Astrocyte (in vitro differentiated cells and primary cell): ENCODE measurements around the gene NXPH3. TPM values are rescaled to one million over a fixed set of nuclear protein-coding genes. Genes with fewer than 3 reads are reported as not detected.

Source experiments
- DNase-seq: peaks from one replicate; pipeline ENCODE4 v3.0.0-alpha.2; 2010; ENCODE audit warnings: low read depth
- FAIRE-seq: peaks from 2 replicates; lab custom pipeline; 2011; peaks lifted over from hg19 to GRCh38; lab: Jason Lieb, UNC
- H2AFZ ChIP-seq: 2 replicates; pipeline ENCODE4 v1.6.0; 2012; ENCODE audit warnings: low read depth, low read length, inconsistent platforms
- H3K27ac ChIP-seq: 2 replicates; pipeline ENCODE4 v1.5.1; 2011; ENCODE audit warnings: low read depth, low read length, inconsistent platforms
- H3K27me3 ChIP-seq: 2 replicates; pipeline ENCODE4 v1.6.0; 2011; ENCODE audit warnings: low read length, inconsistent platforms; ENCODE audit not compliant: insufficient read depth
- H3K36me3 ChIP-seq: 2 replicates; pipeline ENCODE4 v1.5.1; 2011; ENCODE audit warnings: low read length, inconsistent platforms; ENCODE audit not compliant: insufficient read depth
- H3K4me1 ChIP-seq: 2 replicates; pipeline ENCODE4 v1.5.1; 2011; ENCODE audit warnings: low read length, inconsistent platforms; ENCODE audit not compliant: insufficient read depth
- H3K4me2 ChIP-seq: 2 replicates; pipeline ENCODE4 v1.6.0; 2012; ENCODE audit warnings: low read length, inconsistent platforms
- H3K4me3 ChIP-seq: 2 replicates; pipeline ENCODE4 v1.5.1; 2011; ENCODE audit warnings: low read depth, mild to moderate bottlenecking, low read length, inconsistent platforms; ENCODE audit not compliant: insufficient read depth
- H3K79me2 ChIP-seq: 2 replicates; pipeline ENCODE4 v1.6.0; 2012; ENCODE audit warnings: mild to moderate bottlenecking, low read length, inconsistent platforms; ENCODE audit not compliant: insufficient read depth
- H3K9ac ChIP-seq: 2 replicates; pipeline ENCODE4 v1.6.0; 2012; ENCODE audit warnings: mild to moderate bottlenecking, low read length, inconsistent platforms
- H3K9me3 ChIP-seq: 2 replicates; pipeline ENCODE4 v1.5.1; 2012; ENCODE audit warnings: low read depth, mild to moderate bottlenecking, low read length, inconsistent platforms; ENCODE audit not compliant: insufficient read depth
- H4K20me1 ChIP-seq: 2 replicates; pipeline ENCODE4 v1.6.0; 2012; ENCODE audit warnings: low read length, inconsistent platforms; ENCODE audit not compliant: insufficient read depth
- H3K27ac Mint-ChIP-seq: one replicate; pipeline ENCODE4 v1.8.0; 2021; ENCODE audit warnings: mild to moderate bottlenecking, mixed read lengths; ENCODE audit not compliant: unreplicated experiment
- H3K27me3 Mint-ChIP-seq: one replicate; pipeline ENCODE4 v1.8.0; 2021; ENCODE audit warnings: low read depth, mixed read lengths; ENCODE audit not compliant: unreplicated experiment
- H3K36me3 Mint-ChIP-seq: one replicate; pipeline ENCODE4 v1.8.0; 2021; ENCODE audit warnings: low read depth, mixed read lengths; ENCODE audit not compliant: unreplicated experiment
- H3K4me1 Mint-ChIP-seq: one replicate; pipeline ENCODE4 v1.8.0; 2021; ENCODE audit warnings: low read depth, mixed read lengths; ENCODE audit not compliant: unreplicated experiment
- H3K4me3 Mint-ChIP-seq: one replicate; pipeline ENCODE4 v1.8.0; 2021; ENCODE audit warnings: mild to moderate bottlenecking, moderate library complexity, mixed read lengths; ENCODE audit not compliant: unreplicated experiment
- H3K9me3 Mint-ChIP-seq: one replicate; pipeline ENCODE4 v1.8.0; 2021; ENCODE audit warnings: mild to moderate bottlenecking, mixed read lengths; ENCODE audit not compliant: unreplicated experiment
- CTCF ChIP-seq: IDR thresholded peaks from 2 replicates; pipeline ENCODE4 v1.5.1; 2011; ENCODE audit warnings: low read depth, mild to moderate bottlenecking, inconsistent platforms, low read length, moderate library complexity; ENCODE audit not compliant: insufficient read depth
- EZH2 ChIP-seq: IDR thresholded peaks from 2 replicates; pipeline ENCODE4 v1.6.1; 2012; ENCODE audit warnings: mild to moderate bottlenecking, low read length, inconsistent platforms; ENCODE audit not compliant: insufficient read depth
- total RNA-seq: library from RNA; stranded (reverse); gene quantifications from 2 replicates; pipeline ENCODE4 v1.2.1, GENCODE V29; 2021

NXPH3 gene
- total RNA-seq, 1 donor from 2014 or later, result 0.43 TPM

- peaks cover 25% of the 10 kb centered on the region for H4K20me1 ChIP-seq
- no peak overlapping the region for H3K27ac Mint-ChIP-seq
- H3K9me3 ChIP-seq, result no peaks in the 10 kb centered on the region
- DNase-seq (no peak), FAIRE-seq (no peak)
- H3K27me3 Mint-ChIP-seq, result no peaks in the 10 kb centered on the region
- H2AFZ ChIP-seq, result no peak overlapping the region
- H3K27me3 ChIP-seq, result no peaks in the 10 kb centered on the region
- H3K4me3 Mint-ChIP-seq, result no peak overlapping the region
- no peak overlapping the region for H3K4me2 ChIP-seq
- H3K4me1 ChIP-seq, result peaks cover 18% of the 10 kb centered on the region
- peaks cover 4% of the 10 kb centered on the region for H3K36me3 Mint-ChIP-seq
- H3K36me3 ChIP-seq, result no peaks in the 10 kb centered on the region
- peaks cover 54% of the 10 kb centered on the region for H3K4me1 Mint-ChIP-seq
- H3K9ac ChIP-seq, result no peak overlapping the region
- peaks cover 54% of the 10 kb centered on the region for H3K79me2 ChIP-seq
- H3K27ac ChIP-seq, result no peak overlapping the region
- peaks cover 2% of the 10 kb centered on the region for H3K9me3 Mint-ChIP-seq
- no peak overlapping the region for H3K4me3 ChIP-seq
- no peak for TF ChIP-seq CTCF
- no peak for TF ChIP-seq EZH2
Measured at GRCh38 chr17:49630113-49630900, 54.6 kb downstream of the NXPH3 start.

- Histone ChIP-seq H3K27me3 (no peaks in the 10 kb centered on the region), H2AFZ (no peak overlapping the region), H3K4me1 (peaks cover 19% of the 10 kb centered on the region), H3K4me2 (no peak overlapping the region), H4K20me1 (peaks cover 25% of the 10 kb centered on the region), H3K9ac (no peak overlapping the region), H3K36me3 (no peaks in the 10 kb centered on the region), H3K4me3 (no peak overlapping the region), H3K79me2 (peaks cover 51% of the 10 kb centered on the region), H3K27ac (no peak overlapping the region), H3K9me3 (no peaks in the 10 kb centered on the region)
- no peak for TF ChIP-seq CTCF
- no peak for TF ChIP-seq EZH2
- no peak for DNase-seq
- H3K4me3 Mint-ChIP-seq, result peak overlapping the region; percentile 31
- peak overlapping the region; percentile 75 for H3K27ac Mint-ChIP-seq
- peaks cover 2% of the 10 kb centered on the region for H3K36me3 Mint-ChIP-seq
- no peak for FAIRE-seq
- H3K4me1 Mint-ChIP-seq, result peaks cover 60% of the 10 kb centered on the region
- no peaks in the 10 kb centered on the region for H3K27me3 Mint-ChIP-seq
- peaks cover 2% of the 10 kb centered on the region for H3K9me3 Mint-ChIP-seq
Measured at GRCh38 chr17:49631496-49631895, 55.8 kb downstream of the NXPH3 start.

Other genes starting within 250 kb of the NXPH3 start
- 24.3 and 26.8 TPM in 2 replicates for gene ZNF652, start 213.6 kb upstream of the NXPH3 start, total RNA-seq
- gene PHB1, start 161.0 kb upstream of the NXPH3 start, total RNA-seq, result 211 and 227 TPM in 2 replicates
- gene NGFR, start 80.6 kb upstream of the NXPH3 start, total RNA-seq, result 0.64 and 1.0 TPM in 2 replicates
- gene SPOP, start 102.2 kb downstream of the NXPH3 start, total RNA-seq, result 46.6 and 48.6 TPM in 2 replicates
- 54.3 and 61.1 TPM in 2 replicates for gene SLC35B1, start 132.1 kb downstream of the NXPH3 start, total RNA-seq
- gene FAM117A, start 188.3 kb downstream of the NXPH3 start, total RNA-seq, result 5.4 and 8.0 TPM in 2 replicates
- 40.8 and 42.0 TPM in 2 replicates for gene KAT7, start 212.8 kb downstream of the NXPH3 start, total RNA-seq